GM21515 (cell line): ENCODE data around the gene TSPYL1.

Source experiments
- ATAC-seq: cut with Tn5 transposase; IDR thresholded peaks from one replicate; pipeline ENCODE4 v1.9.1; 2021; ENCODE audit not compliant: unreplicated experiment

TSPYL1 gene

DNA sequence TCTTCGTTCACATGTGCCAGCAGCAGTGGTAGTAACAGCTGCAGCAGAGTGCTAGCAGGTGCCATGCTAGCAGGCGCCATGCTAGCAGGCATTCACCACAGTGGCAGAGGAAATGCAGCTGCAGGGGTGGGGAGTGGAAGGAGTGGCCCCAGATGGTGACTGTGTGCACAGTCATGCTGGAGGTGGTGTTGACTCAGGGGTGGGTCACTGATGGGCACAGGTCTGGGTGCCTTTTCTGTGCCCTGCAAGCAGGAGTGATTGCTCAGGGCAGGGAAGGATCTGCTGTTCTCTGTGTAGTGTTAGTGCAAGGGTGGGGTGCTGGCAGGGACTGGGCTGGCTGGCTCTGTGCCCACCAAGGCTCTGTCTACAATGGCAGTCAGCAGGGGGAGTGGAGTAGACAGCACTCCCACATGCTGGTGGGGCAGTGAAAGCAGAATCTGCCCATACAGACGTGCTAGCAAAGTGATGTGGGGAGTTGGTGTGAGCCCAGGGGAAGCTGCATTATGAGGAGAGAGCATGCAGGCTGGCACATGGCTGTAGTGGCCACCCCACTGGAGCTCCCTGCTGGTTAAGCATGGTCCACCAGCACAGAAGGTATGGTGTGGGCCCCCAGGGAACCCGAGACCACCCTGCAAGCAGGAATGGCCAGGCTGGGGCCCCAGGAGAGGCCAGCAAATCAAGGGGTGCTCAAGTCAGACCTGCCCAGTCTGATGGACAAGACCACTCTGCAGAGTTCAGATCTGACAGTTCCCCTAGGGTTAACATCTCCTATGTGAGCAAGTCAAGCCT is 14.5 kb downstream of the TSPYL1 start:
- no peak for ATAC-seq

DNA sequence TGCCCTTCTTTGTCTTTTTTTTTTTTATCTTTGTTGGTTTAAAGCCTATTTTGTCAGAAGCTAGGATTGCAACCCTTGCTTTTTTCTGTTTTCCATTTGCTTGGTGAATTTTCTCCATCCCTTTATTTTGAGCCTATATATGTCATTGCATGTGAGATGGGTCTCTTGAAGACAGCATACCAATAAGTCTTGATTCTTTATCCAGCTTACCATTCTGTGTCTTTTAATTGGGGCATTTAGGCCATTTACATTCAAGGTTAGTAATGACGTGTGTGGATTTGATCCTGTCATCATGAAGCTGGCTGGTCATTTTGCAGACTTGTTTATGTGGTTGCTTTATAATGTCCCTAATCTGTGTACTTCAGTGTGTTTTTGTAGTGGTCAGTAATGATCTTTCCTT is 16.4 kb downstream of the TSPYL1 start:
- no peak for ATAC-seq

DNA sequence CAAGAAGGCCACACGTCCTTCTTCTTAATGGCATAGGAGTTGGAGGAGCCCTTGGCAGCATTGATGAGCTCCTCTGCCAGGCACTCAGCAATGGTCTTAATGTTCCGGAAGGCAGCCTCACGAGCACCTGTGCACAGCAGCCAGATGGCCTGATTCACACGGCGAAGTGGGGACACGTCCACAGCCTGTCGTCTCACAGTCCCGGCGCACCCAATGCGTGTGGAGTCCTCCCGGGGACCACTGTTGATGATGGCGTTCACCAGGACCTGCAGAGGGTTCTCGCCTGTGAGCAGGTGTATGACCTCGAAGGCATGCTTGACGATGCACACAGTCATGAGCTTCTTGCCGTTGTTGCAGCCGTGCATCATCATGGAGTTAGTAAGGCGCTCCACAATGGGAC is 21.2 kb downstream of the TSPYL1 start:
- no peak for ATAC-seq

GRCh38 chr6:116256694-116257093 is 23.0 kb downstream of the TSPYL1 start:
- ATAC-seq, result no peak

GRCh38 chr6:116255246-116255800 is 24.4 kb downstream of the TSPYL1 start:
- no peak for ATAC-seq

- ATAC-seq, result peak; percentile 33
These were observed 25.3 kb downstream of the TSPYL1 start for GRCh38 chr6:116254297-116255056.

GRCh38 chr6:116253505-116254296 is 26.0 kb downstream of the TSPYL1 start, which contains the start of gene TSPYL4:
Gene TSPYL4, minus strand, starts transcription at chr6:116254075. Its CDS starts 67 bp downstream, at chr6:116254008.
- peak; percentile 100 for ATAC-seq

DNA sequence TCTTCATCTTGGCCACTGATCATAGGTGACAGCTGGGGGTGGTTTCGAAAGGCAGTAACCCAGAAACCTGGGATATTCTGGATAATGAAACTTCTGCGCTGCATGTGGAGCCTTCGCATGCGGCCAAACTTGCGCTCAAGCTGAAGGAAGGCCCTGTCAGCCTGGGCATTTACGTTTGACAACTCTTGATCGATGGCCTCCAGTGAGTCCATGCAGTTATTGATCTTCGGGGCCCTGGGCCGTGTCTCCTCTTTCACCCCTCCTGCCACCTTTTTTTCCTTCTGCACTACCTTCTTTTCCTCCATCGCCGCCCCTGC is 26.6 kb downstream of the TSPYL1 start:
- no peak for ATAC-seq

- no peak for ATAC-seq
These were observed 28.0 kb downstream of the TSPYL1 start for GRCh38 chr6:116251568-116252384.

DNA sequence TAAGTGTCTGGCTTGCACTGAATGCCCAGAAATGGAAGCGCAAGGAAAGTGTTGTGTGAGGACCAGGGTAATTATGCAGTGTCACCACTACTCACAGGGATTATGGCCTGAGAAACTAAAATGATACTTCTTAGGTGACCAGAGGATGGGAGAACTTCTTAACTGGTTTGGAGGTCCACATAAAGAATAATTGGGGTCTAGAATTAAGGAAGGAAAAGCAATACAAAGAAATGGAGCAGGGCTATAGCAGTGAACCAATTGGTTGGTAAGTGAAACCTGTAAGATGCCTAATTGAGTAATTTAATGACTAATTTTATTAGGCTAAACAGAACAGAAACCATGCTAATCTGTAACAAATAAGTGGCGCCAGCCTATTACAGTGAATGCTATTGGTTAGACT is 31.2 kb downstream of the TSPYL1 start:
- ATAC-seq, result no peak

DNA sequence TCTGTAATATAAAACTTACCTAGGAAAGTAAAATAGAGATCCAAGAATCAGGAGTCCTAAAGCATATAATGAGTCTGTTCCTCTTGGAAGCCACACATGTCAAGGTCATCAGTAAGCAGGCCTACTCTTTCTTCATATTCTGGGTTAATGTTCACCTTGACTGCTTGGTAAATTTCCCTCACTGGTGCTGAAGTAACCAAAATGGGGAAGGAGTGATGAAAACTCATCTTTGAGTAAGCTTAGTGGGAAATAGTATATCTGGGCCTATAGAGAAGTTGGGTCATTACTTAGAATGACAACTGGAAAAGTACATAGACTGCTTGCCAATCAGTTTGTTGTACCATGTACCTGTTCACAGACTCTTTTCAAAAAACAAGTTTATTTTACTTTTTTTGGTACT is 32.4 kb downstream of the TSPYL1 start:
- no peak for ATAC-seq

DNA sequence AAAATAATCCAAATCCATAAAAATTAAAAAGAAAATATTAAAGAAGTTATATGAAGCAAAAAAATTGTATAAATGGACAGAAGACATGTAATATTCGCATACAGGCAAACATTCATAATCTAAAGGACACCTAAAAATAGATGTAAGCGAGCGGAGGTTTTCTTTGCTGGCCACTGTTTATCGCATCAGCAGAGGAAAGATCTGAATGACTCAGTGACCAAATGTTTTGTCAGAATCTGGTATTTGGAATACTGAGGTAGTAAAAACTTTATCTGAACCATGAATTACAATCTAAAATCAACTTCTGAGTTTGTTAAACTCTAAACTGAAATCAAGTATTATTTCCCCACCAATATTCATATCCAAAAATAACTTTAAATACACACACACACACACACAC is 33.6 kb downstream of the TSPYL1 start:
- no peak for ATAC-seq

- no peak for ATAC-seq
These were observed 35.4 kb downstream of the TSPYL1 start for GRCh38 chr6:116244284-116244683.

DNA sequence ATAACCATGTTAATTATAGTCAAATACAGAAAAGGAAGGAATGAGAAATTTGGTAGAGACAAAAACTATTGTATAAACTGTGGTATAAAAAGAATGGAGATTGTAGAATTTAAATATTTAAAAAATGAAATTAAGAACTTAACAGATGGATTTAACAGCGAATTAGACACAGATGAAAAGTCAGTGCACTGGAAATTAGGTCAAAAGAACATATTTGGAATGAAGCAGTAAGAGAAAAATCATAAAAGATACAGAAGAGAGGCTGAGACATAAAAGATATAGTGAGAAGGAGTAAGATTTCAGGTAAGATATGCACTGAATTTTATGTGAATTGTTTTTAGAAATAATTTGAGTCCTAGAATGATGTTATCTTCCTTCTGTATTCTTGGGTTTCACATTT is 39.9 kb downstream of the TSPYL1 start:
- no peak for ATAC-seq

GRCh38 chr6:116239256-116239655 is 40.5 kb downstream of the TSPYL1 start:
- ATAC-seq, result no peak

GRCh38 chr6:116238083-116238482 is 41.6 kb downstream of the TSPYL1 start:
- ATAC-seq, result no peak

GRCh38 chr6:116234689-116235088 is 45.0 kb downstream of the TSPYL1 start:
- ATAC-seq, result no peak

- no peak for ATAC-seq
These were observed 50.3 kb downstream of the TSPYL1 start for GRCh38 chr6:116229287-116229913.
